Kidney epithelial cell (primary cell): ENCODE data around the gene DENND6B. TPM values are rescaled to one million over a fixed set of nuclear protein-coding genes. Genes with fewer than 3 reads are reported as not detected.

Source experiments
- DNase-seq: peaks from one replicate; pipeline ENCODE4 v3.0.0-alpha.2; 2010; ENCODE audit warnings: low read depth
- H3K27me3 ChIP-seq: 2 replicates; pipeline ENCODE4 v1.6.0; 2011; ENCODE audit warnings: low read length; ENCODE audit not compliant: control insufficient read depth, insufficient read depth
- H3K36me3 ChIP-seq: 2 replicates; pipeline ENCODE4 v1.5.1; 2011; ENCODE audit warnings: low read length; ENCODE audit not compliant: control insufficient read depth, insufficient read depth
- H3K4me3 ChIP-seq: 2 replicates; pipeline ENCODE4 v1.5.1; 2011; ENCODE audit warnings: low read depth, mild to moderate bottlenecking, control low read depth, low read length
- CTCF ChIP-seq: IDR thresholded peaks from 2 replicates; pipeline ENCODE4 v1.5.1; 2011; ENCODE audit warnings: mild to moderate bottlenecking, moderate library complexity, low read length, control low read depth, inconsistent platforms; ENCODE audit not compliant: insufficient read depth, poor library complexity, severe bottlenecking
- total RNA-seq: library from RNA; depleted of rRNA; stranded (reverse); fragments of >200 nt; gene quantifications from 2 replicates; pipeline ENCODE4 v1.2.3, GENCODE V29; 2015

Gene DENND6B
- total RNA-seq, 1 donor from 2014 or later: 4.5 TPM

GRCh38 chr22:50287731-50288130 is 39.1 kb downstream of the DENND6B start:
- DNase-seq: no peak
- Histone ChIP-seq H3K36me3 (peaks cover 6% of the 10 kb centered on the region), H3K27me3 (no peaks in the 10 kb centered on the region), H3K4me3 (no peak overlapping the region)
- TF ChIP-seq CTCF: no peak

DNA sequence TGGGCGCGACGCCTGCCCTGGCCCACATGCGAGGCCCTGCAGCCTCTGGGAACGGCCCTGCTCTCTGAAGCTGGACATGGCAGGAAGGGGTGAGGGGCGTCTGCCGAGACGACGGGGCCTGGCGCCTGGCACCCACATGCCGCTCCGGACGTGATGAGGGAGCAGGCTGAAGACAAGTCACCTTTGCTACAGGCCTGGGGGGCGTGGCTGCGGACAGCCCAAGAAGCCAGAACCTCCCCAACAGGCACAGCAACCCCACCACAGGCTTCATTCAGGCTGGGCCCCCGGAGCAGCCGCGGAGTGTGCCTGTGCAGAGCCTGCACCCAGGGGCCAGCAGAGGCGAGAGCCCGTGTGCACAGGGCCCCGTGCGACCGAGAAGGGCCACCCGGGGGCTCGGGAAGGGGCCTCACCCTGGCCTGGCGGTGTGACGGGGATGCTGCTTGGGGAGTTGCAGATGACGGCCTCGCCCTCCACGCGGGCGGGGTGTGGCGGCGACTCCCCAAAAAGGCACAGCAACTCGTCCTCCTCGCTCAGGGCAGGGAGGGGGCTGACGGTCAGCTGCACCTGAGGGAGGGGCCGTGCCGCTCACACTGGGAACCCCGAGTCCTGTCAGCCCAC is 40.0 kb downstream of the DENND6B start:
- Histone ChIP-seq H3K27me3 (no peaks in the 10 kb centered on the region), H3K36me3 (peaks cover 6% of the 10 kb centered on the region), H3K4me3 (no peak overlapping the region)
- no peak for TF ChIP-seq CTCF
- DNase-seq: no peak

DNA sequence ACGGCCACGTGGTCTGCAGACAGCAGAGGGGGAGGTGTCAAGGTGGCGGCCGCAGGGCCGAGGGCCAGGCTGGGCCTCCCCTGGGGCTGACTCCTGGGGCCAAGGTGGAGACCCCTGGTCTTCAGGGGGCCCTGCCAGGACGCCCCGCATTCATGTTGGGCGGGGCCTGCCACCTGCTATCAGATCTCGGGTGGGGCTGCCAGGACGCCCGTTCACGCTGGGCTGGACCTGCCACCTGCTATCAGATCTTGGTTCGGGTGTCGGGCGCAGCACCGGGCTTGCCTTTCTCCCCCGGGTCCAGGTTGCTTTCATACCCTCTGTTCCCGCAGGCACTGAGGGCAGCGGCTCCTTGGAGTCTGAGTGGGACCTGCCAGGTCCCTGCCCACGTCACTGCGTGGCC is 40.5 kb downstream of the DENND6B start:
- no peak overlapping the region for H3K4me3 ChIP-seq
- no peak for TF ChIP-seq CTCF
- H3K27me3 ChIP-seq: no peaks in the 10 kb centered on the region
- H3K36me3 ChIP-seq: peaks cover 5% of the 10 kb centered on the region
- DNase-seq: no peak

- no peaks in the 10 kb centered on the region for H3K27me3 ChIP-seq
- H3K4me3 ChIP-seq: no peak overlapping the region
- DNase-seq: no peak
- H3K36me3 ChIP-seq: peaks cover 6% of the 10 kb centered on the region
- TF ChIP-seq CTCF: no peak
Observed at GRCh38 chr22:50285568-50286229, 41.1 kb downstream of the DENND6B start.

GRCh38 chr22:50284479-50284878 is 42.3 kb downstream of the DENND6B start:
- Histone ChIP-seq H3K27me3 (no peaks in the 10 kb centered on the region), H3K36me3 (peaks cover 6% of the 10 kb centered on the region), H3K4me3 (no peak overlapping the region)
- TF ChIP-seq CTCF: no peak
- DNase-seq: no peak

DNA sequence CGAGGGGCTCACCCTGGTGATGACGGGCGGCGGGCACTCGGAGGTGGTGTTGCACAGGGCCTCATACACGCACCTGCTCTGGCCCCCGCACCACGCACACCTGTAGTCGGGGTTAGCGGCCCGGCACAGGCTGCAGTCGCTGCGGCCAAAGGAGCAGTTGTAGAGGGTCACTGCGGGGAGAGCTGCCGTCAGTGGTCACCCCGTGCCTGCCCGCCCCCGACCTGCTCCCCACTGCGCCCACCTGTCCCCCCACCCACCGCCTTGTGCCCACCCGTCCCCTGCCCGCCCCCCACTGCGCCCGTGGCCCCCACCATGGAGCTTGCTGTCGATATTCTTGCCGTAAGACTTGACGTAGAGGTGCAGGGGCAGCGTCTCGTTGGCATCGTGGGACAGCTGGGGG is 43.0 kb downstream of the DENND6B start:
- Histone ChIP-seq H3K4me3 (no peak overlapping the region), H3K36me3 (peaks cover 6% of the 10 kb centered on the region), H3K27me3 (no peaks in the 10 kb centered on the region)
- no peak for DNase-seq
- TF ChIP-seq CTCF: no peak
